HT1080 (cell line): ENCODE data around the gene GSG1L. TPM values are rescaled to one million over a fixed set of nuclear protein-coding genes. Genes with fewer than 3 reads are reported as not detected.

Experiments
- DNase-seq: peaks from one replicate; pipeline ENCODE4 v3.0.0-alpha.2; 2015; ENCODE audit warnings: low read depth
- total RNA-seq: library from RNA; depleted of rRNA; stranded (reverse); fragments of >200 nt; shearing (Covaris generic); gene quantifications from 2 replicates; pipeline ENCODE4 v1.2.3, GENCODE V29; 2014

The GSG1L gene
- total RNA-seq, 1 experiment from 2014 or later, result not detected

GRCh38 chr16:27778171-27778925, 285.2 kb downstream of the GSG1L start:
- DNase-seq, result no peak

GRCh38 chr16:27777527-27777926, 286.0 kb downstream of the GSG1L start:
- no peak for DNase-seq

GRCh38 chr16:27776556-27777225, 286.8 kb downstream of the GSG1L start:
- DNase-seq, result no peak

- no peak for DNase-seq
These were observed 288.3 kb downstream of the GSG1L start for GRCh38 chr16:27775254-27775653.

- DNase-seq, result no peak
These were observed 288.7 kb downstream of the GSG1L start for GRCh38 chr16:27774779-27775178.

GRCh38 chr16:27773344-27773743, 290.2 kb downstream of the GSG1L start:
- no peak for DNase-seq

GRCh38 chr16:27772093-27772825, 291.3 kb downstream of the GSG1L start:
- DNase-seq, result no peak

GRCh38 chr16:27771201-27771910, 292.2 kb downstream of the GSG1L start:
- no peak for DNase-seq

GRCh38 chr16:27770271-27771196, 293.0 kb downstream of the GSG1L start:
- DNase-seq, result no peak

GRCh38 chr16:27769561-27770255, 293.8 kb downstream of the GSG1L start:
- peak; percentile 84 for DNase-seq

- DNase-seq, result no peak
These were observed 294.8 kb downstream of the GSG1L start for GRCh38 chr16:27768651-27769272.

- DNase-seq, result no peak
These were observed 295.4 kb downstream of the GSG1L start for GRCh38 chr16:27767971-27768591.

GRCh38 chr16:27767081-27767480, 296.4 kb downstream of the GSG1L start:
- no peak for DNase-seq

GRCh38 chr16:27766236-27766925, 297.1 kb downstream of the GSG1L start:
- DNase-seq, result no peak

- DNase-seq, result no peak
These were observed 298.4 kb downstream of the GSG1L start for GRCh38 chr16:27764869-27765675.

- no peak for DNase-seq
These were observed 299.1 kb downstream of the GSG1L start for GRCh38 chr16:27764427-27764826.

- peak; percentile 59 for DNase-seq
These were observed 301.1 kb downstream of the GSG1L start for GRCh38 chr16:27762441-27762840.
